ENCODE results near the gene NLRC5. TPM values are rescaled to one million over a fixed set of nuclear protein-coding genes. Genes with fewer than 3 reads are reported as not detected.

Gene NLRC5
- total and polyA plus RNA-seq, 2 donors (not counting 3 experiments of a cell fraction or from before 2014, with no cell fraction given) = 7.4 to 26.3 TPM

DNA sequence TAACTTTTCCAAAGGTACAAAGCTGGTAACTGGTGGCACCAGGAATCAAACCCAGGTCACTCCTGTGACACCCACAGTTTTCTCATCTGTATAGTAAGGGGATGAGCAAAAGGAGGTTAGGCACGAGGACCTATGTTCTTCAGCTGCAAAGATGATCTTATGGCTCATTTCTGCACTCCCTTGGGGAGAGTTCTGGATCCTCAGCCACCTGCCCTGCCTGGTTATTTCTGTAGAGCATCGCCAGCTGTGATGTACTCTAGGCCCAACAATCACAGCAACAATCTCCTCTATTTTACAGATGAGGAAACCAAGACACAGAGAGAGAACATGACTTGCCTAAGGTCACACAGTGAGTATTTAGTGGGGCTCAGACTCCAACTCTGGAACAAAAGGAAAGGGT lies 97.6 kb downstream of the NLRC5 start:
- no peak overlapping the region for H3K9ac ChIP-seq (replicated peaks; ENCODE audit: extremely low read depth, insufficient read depth, low read length)
- DNase-seq (ENCODE audit: low read depth, low spot score) (no peak), FAIRE-seq (no peak)
- no peaks in the 10 kb centered on the region for H3K9me3 ChIP-seq (replicated peaks; ENCODE audit: control insufficient read depth, insufficient read depth, low read length)
- no TSS peak for BruUV-seq (replicated peaks)
- no peaks in the 10 kb centered on the region for H3K79me2 ChIP-seq (ENCODE audit: control insufficient read depth, insufficient read depth, low read length)
- no peaks in the 10 kb centered on the region for H4K20me1 ChIP-seq (replicated peaks; ENCODE audit: control insufficient read depth, extremely low read depth, insufficient read depth, low read length)
- ChIA-PET CTCF (interaction anchor here (1.2 to 1.6 kb wide), 2 partner anchors 11 to 74 kb away, joined by 3 to 5 read pairs; no protein-coding TSS in a partner anchor), POLR2A (no interaction called here)
- dilution Hi-C loops (cut with MboI; ENCODE audit: extremely low pct_ligation_motif_present, low sequenced_read_pairs) (no loop called here), intact Hi-C loops (cut with micrococcal nuclease) (no loop called here)
- no peak overlapping the region for H3K4me2 ChIP-seq (ENCODE audit: insufficient read depth, low read length)
- no peak overlapping the region for H3K27ac ChIP-seq (ENCODE audit: insufficient read depth, low read depth, low read length)
- no peaks in the 10 kb centered on the region for H3K27me3 ChIP-seq (ENCODE audit: control insufficient read depth in 2 of 2, insufficient read depth in 2 of 2, low read length in 2 of 2)
- H3K36me3 ChIP-seq (ENCODE audit: control insufficient read depth in 2 of 2, extremely low read depth in 1 of 2, insufficient read depth in 2 of 2, low read length in 2 of 2) = no peaks in the 10 kb centered on the region
- H3K4me3 ChIP-seq (replicated peaks in 1 of 3; ENCODE audit: insufficient read depth in 1 of 3, low read depth in 1 of 3, low read length in 3 of 3) = no peak overlapping the region
- H3K4me1 ChIP-seq (ENCODE audit: control insufficient read depth, extremely low read depth, insufficient read depth, low read length) = peaks cover 9% of the 10 kb centered on the region
- TF ChIP-seq EZH2 (IDR thresholded peaks at IDR 0.05; ENCODE audit: borderline replicate concordance, low read depth, low read length, severe bottlenecking) (no peak), MAX (IDR thresholded peaks at IDR 0.05; ENCODE audit: insufficient read depth, insufficient read length) (no peak)
- H2AFZ ChIP-seq (ENCODE audit: low read depth, low read length) = no peak overlapping the region
- no peaks in the 10 kb centered on the region for H3K9me1 ChIP-seq (replicated peaks; ENCODE audit: control insufficient read depth, extremely low read depth, insufficient read depth, low read length)

DNA sequence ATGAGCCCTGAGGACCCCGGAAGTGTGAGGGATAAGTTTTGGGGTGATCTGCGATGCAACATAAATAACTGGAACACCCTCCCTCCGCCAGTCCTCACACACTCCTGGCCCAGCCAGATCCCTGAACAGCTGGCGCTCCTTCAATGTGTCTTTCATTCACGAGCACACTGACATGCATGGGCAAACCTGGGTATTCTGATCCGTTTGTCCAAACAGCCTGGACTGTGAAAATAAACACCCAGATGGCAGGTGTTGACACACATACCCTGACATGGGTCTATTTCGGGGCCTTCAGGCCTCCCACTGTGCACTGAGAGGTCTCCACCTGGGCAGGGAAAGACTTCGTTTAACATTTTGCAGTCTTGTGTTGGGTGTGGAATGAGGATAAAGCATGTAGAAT lies 100.0 kb downstream of the NLRC5 start:
- no peaks in the 10 kb centered on the region for H3K36me3 ChIP-seq (ENCODE audit: control insufficient read depth in 2 of 2, extremely low read depth in 1 of 2, insufficient read depth in 2 of 2, low read length in 2 of 2)
- H3K9me3 ChIP-seq (replicated peaks; ENCODE audit: control insufficient read depth, insufficient read depth, low read length) = no peaks in the 10 kb centered on the region
- intact Hi-C loops (cut with micrococcal nuclease) (no loop called here), dilution Hi-C loops (cut with MboI; ENCODE audit: extremely low pct_ligation_motif_present, low sequenced_read_pairs) (no loop called here)
- H3K4me3 ChIP-seq (replicated peaks in 1 of 3; ENCODE audit: insufficient read depth in 1 of 3, low read depth in 1 of 3, low read length in 3 of 3) = no peak overlapping the region
- peaks cover 21% of the 10 kb centered on the region for H3K4me1 ChIP-seq (ENCODE audit: control insufficient read depth, extremely low read depth, insufficient read depth, low read length)
- POLR2A ChIA-PET = no interaction called here
- H3K9me1 ChIP-seq (replicated peaks; ENCODE audit: control insufficient read depth, extremely low read depth, insufficient read depth, low read length) = no peaks in the 10 kb centered on the region
- H4K20me1 ChIP-seq (replicated peaks; ENCODE audit: control insufficient read depth, extremely low read depth, insufficient read depth, low read length) = no peaks in the 10 kb centered on the region
- no peak for FAIRE-seq
- no peak overlapping the region for H3K4me2 ChIP-seq (ENCODE audit: insufficient read depth, low read length)
- CTCF ChIA-PET = no interaction called here
- no peak overlapping the region for H3K27ac ChIP-seq (ENCODE audit: insufficient read depth, low read depth, low read length)
- TF ChIP-seq FOS (IDR thresholded peaks at IDR 0.05; ENCODE audit: borderline replicate concordance, insufficient read depth, low read length) (no peak), MAX (IDR thresholded peaks at IDR 0.05; ENCODE audit: insufficient read depth, insufficient read length) (no peak), POLR2A (IDR thresholded peaks at IDR 0.05; ENCODE audit: low read depth, low read length) (no peak), JUN (IDR thresholded peaks at IDR 0.05; ENCODE audit: borderline replicate concordance, insufficient read depth, insufficient read length, low read depth) (no peak), GATA2 (IDR thresholded peaks at IDR 0.05; ENCODE audit: insufficient read depth, insufficient read length, low read depth, low read length) (no peak)
- no peak overlapping the region for H2AFZ ChIP-seq (ENCODE audit: low read depth, low read length)
- H3K27me3 ChIP-seq (ENCODE audit: control insufficient read depth in 2 of 2, insufficient read depth in 2 of 2, low read length in 2 of 2) = no peaks in the 10 kb centered on the region
- peaks cover 12% of the 10 kb centered on the region for H3K79me2 ChIP-seq (ENCODE audit: control insufficient read depth, insufficient read depth, low read length)
- no TSS peak for BruUV-seq (replicated peaks)
- no peak for DNase-seq (ENCODE audit: low read depth, low spot score)
- no peak overlapping the region for H3K9ac ChIP-seq (replicated peaks; ENCODE audit: extremely low read depth, insufficient read depth, low read length)

All from endothelial cell of umbilical vein (primary cell).